Measurements from ENCODE around the gene CYYR1. TPM values are rescaled to one million over a fixed set of nuclear protein-coding genes. Genes with fewer than 3 reads are reported as not detected.

The CYYR1 gene
- total RNA-seq, 1 experiment from 2014 or later: 0.12 TPM

DNA sequence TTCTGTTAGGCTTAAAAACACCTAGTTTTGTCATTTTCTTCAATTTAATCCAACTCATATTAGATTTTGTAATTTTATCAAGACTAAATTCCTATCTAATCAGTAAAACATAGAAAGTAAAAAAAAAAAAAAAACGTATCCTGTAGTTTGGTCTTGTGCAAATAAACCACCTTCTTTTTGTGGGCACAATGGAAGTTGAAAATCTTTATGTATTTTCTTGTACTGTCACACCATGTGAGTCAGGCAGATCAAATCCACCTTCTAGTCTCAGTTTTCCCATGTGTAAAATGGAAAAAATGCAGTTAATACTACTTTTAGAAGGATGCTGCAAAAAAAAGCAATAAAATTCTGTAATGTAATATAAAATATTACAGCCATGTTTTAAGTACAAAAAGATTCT is 129.8 kb downstream of the CYYR1 start:
- H3K9ac ChIP-seq (ENCODE audit: low read length): no peak overlapping the region
- ChIA-PET CTCF (no interaction called here), POLR2A (no interaction called here), RAD21 (ENCODE audit: low non-redundant PET in 1 of 2, low total read pairs in 2 of 2, uncharacterized antibody in 2 of 2, unreplicated experiment in 2 of 2) (no interaction called here)
- no peaks in the 10 kb centered on the region for H4K20me1 ChIP-seq (ENCODE audit: insufficient read depth)
- intact Hi-C loops (cut with micrococcal nuclease): no loop called here
- H3K9me2 ChIP-seq (ENCODE audit: insufficient read depth): no peaks in the 10 kb centered on the region
- no peaks in the 10 kb centered on the region for H3K79me2 ChIP-seq (ENCODE audit: insufficient read depth, low read length)
- no peaks in the 10 kb centered on the region for H3K4me1 ChIP-seq (ENCODE audit: control insufficient read depth in 1 of 2, insufficient read depth in 2 of 2, low read length in 2 of 2)
- DNase-seq (ENCODE audit: low read depth, low spot score) (no peak), ATAC-seq (no peak)
- TF ChIP-seq FOSL1 (IDR thresholded peaks at IDR 0.05; ENCODE audit: low read depth): no peak
- TF ChIP-seq RAD21 (IDR thresholded peaks at IDR 0.05; ENCODE audit: low read depth): no peak
- H3K27ac ChIP-seq (ENCODE audit: low read depth, low read length): no peak overlapping the region
- no peaks in the 10 kb centered on the region for H3K9me3 ChIP-seq (ENCODE audit: control insufficient read depth in 1 of 2, insufficient read depth in 1 of 2, low read depth in 1 of 2, low read length in 2 of 2)
- no peak overlapping the region for H2AFZ ChIP-seq (ENCODE audit: low read depth, low read length, poor library complexity, severe bottlenecking)
- H3K36me3 ChIP-seq (ENCODE audit: control insufficient read depth in 1 of 2, insufficient read depth in 2 of 2, low read length in 2 of 2): no peaks in the 10 kb centered on the region
- BruUV-seq (replicated peaks): no TSS peak
- H3K4me3 ChIP-seq (replicated peaks in 1 of 2; ENCODE audit: low read depth in 1 of 2, low read length in 2 of 2): no peak overlapping the region
- no peaks in the 10 kb centered on the region for H3K27me3 ChIP-seq (ENCODE audit: insufficient read depth, low read length)
- H3K4me2 ChIP-seq (ENCODE audit: low read length): no peak overlapping the region

DNA sequence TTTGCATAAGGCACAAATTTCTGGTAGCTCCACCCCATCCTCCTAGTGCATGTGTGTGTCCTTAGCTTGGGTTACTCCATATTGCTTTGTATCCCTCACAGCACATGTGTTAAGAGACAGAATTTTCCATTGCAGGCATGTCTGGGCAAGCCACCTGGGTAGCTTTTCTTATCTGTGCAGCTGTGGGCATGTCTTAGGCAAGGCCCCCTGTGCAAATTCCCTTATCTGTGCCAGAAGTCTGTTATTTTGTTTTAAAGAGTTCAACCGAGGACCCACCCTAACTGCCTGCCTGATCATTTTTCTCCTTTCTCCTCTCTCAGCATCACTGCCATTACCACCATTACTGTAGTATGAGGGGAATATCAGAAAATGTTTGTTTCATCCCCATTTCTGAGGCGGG is 131.9 kb downstream of the CYYR1 start:
- intact Hi-C loops (cut with micrococcal nuclease): no loop called here
- no TSS peak for BruUV-seq (replicated peaks)
- ATAC-seq: no peak
- Histone ChIP-seq H3K9me2 (ENCODE audit: insufficient read depth) (no peaks in the 10 kb centered on the region), H3K4me2 (ENCODE audit: low read length) (no peak overlapping the region), H3K27ac (ENCODE audit: low read depth, low read length) (no peak overlapping the region), H4K20me1 (ENCODE audit: insufficient read depth) (no peaks in the 10 kb centered on the region), H3K36me3 (ENCODE audit: control insufficient read depth in 1 of 2, insufficient read depth in 2 of 2, low read length in 2 of 2) (no peaks in the 10 kb centered on the region), H3K4me3 (replicated peaks in 1 of 2; ENCODE audit: low read depth in 1 of 2, low read length in 2 of 2) (no peak overlapping the region), H3K4me1 (ENCODE audit: control insufficient read depth in 1 of 2, insufficient read depth in 2 of 2, low read length in 2 of 2) (no peaks in the 10 kb centered on the region), H3K79me2 (ENCODE audit: insufficient read depth, low read length) (no peaks in the 10 kb centered on the region), H3K27me3 (ENCODE audit: insufficient read depth, low read length) (no peaks in the 10 kb centered on the region), H3K9me3 (ENCODE audit: control insufficient read depth in 1 of 2, insufficient read depth in 1 of 2, low read depth in 1 of 2, low read length in 2 of 2) (no peaks in the 10 kb centered on the region), H2AFZ (ENCODE audit: low read depth, low read length, poor library complexity, severe bottlenecking) (no peak overlapping the region), H3K9ac (ENCODE audit: low read length) (no peak overlapping the region)
- RAD21 ChIA-PET (ENCODE audit: low non-redundant PET in 1 of 2, low total read pairs in 2 of 2, uncharacterized antibody in 2 of 2, unreplicated experiment in 2 of 2): no interaction called here
- no peak for DNase-seq (ENCODE audit: low read depth, low spot score)
- POLR2A ChIA-PET: no interaction called here
- TF ChIP-seq EZH2phosphoT487 (IDR thresholded peaks at IDR 0.05; ENCODE audit: borderline replicate concordance) (no peak), CBX3 (IDR thresholded peaks at IDR 0.05; ENCODE audit: low read depth) (no peak), RAD21 (IDR thresholded peaks at IDR 0.05; ENCODE audit: low read depth) (no peak), EGR1 (IDR thresholded peaks at IDR 0.05; ENCODE audit: low read depth) (no peak), JUND (IDR thresholded peaks at IDR 0.05) (no peak), ZNF274 (IDR thresholded peaks at IDR 0.05; ENCODE audit: low read depth, low read length) (no peak)
- TF ChIP-seq, protein P1, sequence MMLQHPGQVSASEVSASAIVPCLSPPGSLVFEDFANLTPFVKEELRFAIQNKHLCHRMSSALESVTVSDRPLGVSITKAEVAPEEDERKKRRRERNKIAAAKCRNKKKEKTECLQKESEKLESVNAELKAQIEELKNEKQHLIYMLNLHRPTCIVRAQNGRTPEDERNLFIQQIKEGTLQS (IDR thresholded peaks at IDR 0.05): no peak
- CTCF ChIA-PET: no interaction called here
